H9 (cell line): ENCODE data around the gene TMEM108. TPM values are rescaled to one million over a fixed set of nuclear protein-coding genes. Genes with fewer than 3 reads are reported as not detected.

Experiments used
- DNase-seq: peaks from one replicate; pipeline ENCODE4 v3.0.0-alpha.2; 2017
- H2AFZ ChIP-seq: one replicate; pipeline ENCODE4 v1.6.1; 2013; ENCODE audit warnings: mild to moderate bottlenecking, low read length, control low read depth, moderate library complexity
- H2AK5ac ChIP-seq: 2 replicates; pipeline ENCODE4 v1.6.1; 2013; ENCODE audit warnings: low read length, control low read depth, mixed read lengths; ENCODE audit not compliant: insufficient read length
- H2BK120ac ChIP-seq: one replicate; pipeline ENCODE4 v1.6.1; 2013; ENCODE audit warnings: low read depth, mild to moderate bottlenecking, low read length, control low read depth, inconsistent platforms; ENCODE audit not compliant: poor library complexity, severe bottlenecking
- H2BK12ac ChIP-seq: 2 replicates; pipeline ENCODE4 v1.6.1; 2013; ENCODE audit warnings: low read length, control low read depth, mixed read lengths, low read depth; ENCODE audit not compliant: insufficient read length
- H2BK15ac ChIP-seq: 2 replicates; pipeline ENCODE4 v1.6.1; 2013; ENCODE audit warnings: low read depth, low read length, control low read depth
- H2BK20ac ChIP-seq: one replicate; pipeline ENCODE4 v1.6.1; 2013; ENCODE audit warnings: low read depth, mild to moderate bottlenecking, low read length, control low read depth, inconsistent platforms; ENCODE audit not compliant: poor library complexity, severe bottlenecking
- H2BK5ac ChIP-seq: 2 replicates; pipeline ENCODE4 v1.6.1; 2013; ENCODE audit warnings: low read length, control low read depth, mixed read lengths; ENCODE audit not compliant: insufficient read length
- H3K14ac ChIP-seq: 2 replicates; pipeline ENCODE4 v1.6.1; 2013; ENCODE audit warnings: low read length, control low read depth; ENCODE audit not compliant: insufficient read depth
- H3K18ac ChIP-seq: 2 replicates; pipeline ENCODE4 v1.6.1; 2013; ENCODE audit warnings: low read depth, mild to moderate bottlenecking, mixed read lengths, low read length, control low read depth; ENCODE audit not compliant: insufficient read length
- H3K23ac ChIP-seq: 2 replicates; pipeline ENCODE4 v1.6.1; 2013; ENCODE audit warnings: low read length, control low read depth, mixed read lengths, low read depth; ENCODE audit not compliant: insufficient read length
- H3K23me2 ChIP-seq: 2 replicates; pipeline ENCODE4 v1.6.1; 2013; ENCODE audit warnings: low read depth, mild to moderate bottlenecking, mixed read lengths, low read length, control low read depth; ENCODE audit not compliant: insufficient read length, poor library complexity, severe bottlenecking
- H3K27ac ChIP-seq: 2 replicates; pipeline ENCODE4 v1.5.1; 2013; ENCODE audit warnings: low read length, control low read depth, mixed read lengths, low read depth; ENCODE audit not compliant: insufficient read length
- H3K27me3 ChIP-seq: 2 replicates; pipeline ENCODE4 v1.6.1; 2013; ENCODE audit warnings: low read length, control low read depth, inconsistent platforms; ENCODE audit not compliant: insufficient read depth
- H3K4ac ChIP-seq: 2 replicates; pipeline ENCODE4 v1.6.1; 2013; ENCODE audit warnings: low read depth, mild to moderate bottlenecking, control low read depth, inconsistent platforms, low read length, moderate library complexity
- H3K4me1 ChIP-seq: 2 replicates; pipeline ENCODE4 v1.6.1; 2013; ENCODE audit warnings: low read length, control low read depth, inconsistent platforms; ENCODE audit not compliant: insufficient read depth
- H3K4me2 ChIP-seq: 2 replicates; pipeline ENCODE4 v1.6.1; 2013; ENCODE audit warnings: low read length, control low read depth, mixed read lengths; ENCODE audit not compliant: insufficient read length, insufficient read depth
- H3K56ac ChIP-seq: 2 replicates; pipeline ENCODE4 v1.6.1; 2013; ENCODE audit warnings: low read depth, mild to moderate bottlenecking, mixed read lengths, low read length, control low read depth; ENCODE audit not compliant: insufficient read length
- H3K79me1 ChIP-seq: 2 replicates; pipeline ENCODE4 v1.6.1; 2013; ENCODE audit warnings: low read depth, mild to moderate bottlenecking, moderate library complexity, low read length, control low read depth, inconsistent platforms; ENCODE audit not compliant: insufficient read depth, poor library complexity, severe bottlenecking
- H3K79me2 ChIP-seq: 2 replicates; pipeline ENCODE4 v1.6.1; 2013; ENCODE audit warnings: low read length, control low read depth, inconsistent platforms; ENCODE audit not compliant: insufficient read depth
- H3K9ac ChIP-seq: 2 replicates; pipeline ENCODE4 v1.6.1; 2013; ENCODE audit warnings: low read length, control low read depth, mixed read lengths; ENCODE audit not compliant: insufficient read length; ENCODE audit errors: extremely low read depth
- H3K9me3 ChIP-seq: one replicate; pipeline ENCODE4 v1.6.1; 2013; ENCODE audit warnings: low read depth, low read length, inconsistent platforms; ENCODE audit not compliant: control insufficient read depth
- H3T11ph ChIP-seq: one replicate; pipeline ENCODE4 v1.6.1; 2013; ENCODE audit warnings: mild to moderate bottlenecking, low read length, control low read depth, inconsistent platforms
- H4K20me1 ChIP-seq: one replicate; pipeline ENCODE4 v1.6.1; 2013; ENCODE audit not compliant: control insufficient read depth, insufficient read length, insufficient read depth
- H4K5ac ChIP-seq: 2 replicates; pipeline ENCODE4 v1.6.1; 2013; ENCODE audit warnings: low read depth, mild to moderate bottlenecking, mixed read lengths, low read length, control low read depth; ENCODE audit not compliant: insufficient read length
- H4K8ac ChIP-seq: replicated peaks from 2 replicates; pipeline ENCODE4 v1.6.1; 2013; ENCODE audit warnings: low read length, control low read depth, mixed read lengths, low read depth; ENCODE audit not compliant: insufficient read length
- H4K91ac ChIP-seq: 2 replicates; pipeline ENCODE4 v1.6.1; 2013; ENCODE audit warnings: low read depth, mild to moderate bottlenecking, moderate library complexity, mixed read lengths, low read length, control low read depth; ENCODE audit not compliant: insufficient read length
- H3K27ac Mint-ChIP-seq, 3 experiments: 2 replicates in 2 of 3; 3 replicates in 1 of 3; pipeline ENCODE4 v1.8.0; 2020 to 2021; ENCODE audit warnings: mixed read lengths in 3 of 3, mild to moderate bottlenecking in 1 of 3, moderate library complexity in 1 of 3
- H3K27me3 Mint-ChIP-seq: 2 replicates; pipeline ENCODE4 v1.8.0; 2021; ENCODE audit warnings: low read depth, mild to moderate bottlenecking, moderate library complexity, mixed read lengths
- H3K36me3 Mint-ChIP-seq, 3 experiments: 2 replicates in 2 of 3; 3 replicates in 1 of 3; pipeline ENCODE4 v1.8.0; 2020 to 2021; ENCODE audit warnings: low read depth in 3 of 3, mixed read lengths in 3 of 3; ENCODE audit not compliant: insufficient read depth in 1 of 3
- H3K4me1 Mint-ChIP-seq, 2 experiments: 2 replicates each; pipeline ENCODE4 v1.8.0; 2020; ENCODE audit warnings: mixed read lengths in 2 of 2
- H3K4me3 Mint-ChIP-seq, 2 experiments: 2 replicates in 1 of 2; 3 replicates in 1 of 2; pipeline ENCODE4 v1.8.0; 2020 to 2021; ENCODE audit warnings: mild to moderate bottlenecking in 2 of 2, mixed read lengths in 2 of 2, moderate library complexity in 1 of 2
- H3K9me3 Mint-ChIP-seq, 2 experiments: 2 replicates in 1 of 2; 3 replicates in 1 of 2; pipeline ENCODE4 v1.8.0; 2020; ENCODE audit warnings: mild to moderate bottlenecking in 2 of 2, mixed read lengths in 2 of 2, moderate library complexity in 1 of 2
- CTCF ChIP-seq: fragments of 200-600 bp; sonication (generic); conservative IDR thresholded peaks from 3 replicates; pipeline ENCODE4 v1.8.0; 2021; ENCODE audit warnings: antibody characterized with exemption, mild to moderate bottlenecking
- WGBS: extraction: QIAGEN DNeasy Blood & Tissue Kit; methylation state at CpG from one replicate; pipeline ENCODE4 v1.1.7; 2013; ENCODE audit warnings: missing lambda C conversion rate, low lambda C conversion rate, mixed read lengths; ENCODE audit not compliant: insufficient read length; ENCODE audit errors: extremely low coverage; 5-methylcytosine and 5-hydroxymethylcytosine counted together
- long read RNA-seq: library from polyadenylated mRNA; unstranded; transcript quantifications from one replicate; pipeline ENCODE4 v2.0.0, GENCODE V29; 2020
- total RNA-seq: library from RNA; stranded (reverse); gene quantifications from 2 replicates; pipeline ENCODE4 v1.2.1, GENCODE V29; 2021

Gene TMEM108
- 3.5 and 5.0 TPM in 2 replicates for total RNA-seq
- long read RNA-seq, partial matches to known transcripts: 0 of 9 reads
- long read RNA-seq, other reads (novel, unspliced or antisense): 2 of 9 reads

DNA sequence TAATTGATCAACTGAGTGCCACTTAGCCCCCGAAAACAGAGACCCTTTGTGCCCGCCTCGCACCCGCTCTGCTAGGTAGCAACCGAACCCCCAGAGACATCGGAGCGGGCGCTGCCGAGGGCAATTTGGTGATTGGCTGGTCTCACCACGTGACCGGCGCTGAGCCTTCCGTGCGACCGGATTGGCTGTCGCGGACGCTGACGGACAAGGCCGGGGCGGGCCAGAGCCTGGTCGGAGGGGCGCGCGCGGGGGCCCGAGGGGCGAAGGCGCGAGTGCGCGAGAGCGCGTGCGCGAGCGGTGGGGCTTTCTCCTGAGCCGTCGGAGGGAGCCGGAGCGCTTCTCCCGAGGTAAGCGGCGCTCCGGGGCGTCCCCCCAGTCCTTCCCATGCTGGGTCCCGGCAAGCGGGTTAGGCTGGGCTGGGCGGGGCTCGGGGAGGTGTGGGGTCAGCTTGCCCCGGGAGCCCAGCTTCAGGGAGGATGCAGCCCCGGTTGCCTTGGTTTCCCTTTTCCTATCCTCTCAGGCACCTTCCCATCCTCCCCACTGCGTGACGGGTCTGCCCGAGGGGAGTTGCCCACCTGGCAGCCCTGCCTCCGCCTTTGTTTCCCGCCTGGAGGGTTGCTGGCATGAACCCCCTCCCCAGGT, at the start of gene TMEM108:
TSS of gene TMEM108 (plus strand) at position 303 of the 642 bp plus-strand sequence.
- H3K79me2 ChIP-seq: no peaks in the 10 kb centered on the region
- H3K4me3 Mint-ChIP-seq: peak within 1 kb of the TSS; percentile 75 to 87
- H3K27me3 Mint-ChIP-seq: peaks cover 42% of the 10 kb centered on the region
- no peak within 1 kb of the TSS for H2BK5ac ChIP-seq
- no peak within 1 kb of the TSS for H2AK5ac ChIP-seq
- H4K5ac ChIP-seq: no peak within 1 kb of the TSS
- peak within 1 kb of the TSS; percentile 26 for H3K9ac ChIP-seq
- H4K8ac ChIP-seq: no peak within 1 kb of the TSS
- H3K27me3 ChIP-seq: peaks cover 6% of the 10 kb centered on the region; the same call in 1 of the 2 replicates
- H3K79me1 ChIP-seq: no peaks in the 10 kb centered on the region
- H2BK15ac ChIP-seq: no peak within 1 kb of the TSS
- H3K27ac ChIP-seq: no peak within 1 kb of the TSS
- WGBS: no CpG with 5 or more reads among the region's 57 CpGs
- no peaks in the 10 kb centered on the region for H4K20me1 ChIP-seq
- no peak within 1 kb of the TSS for H3K4ac ChIP-seq
- peak; percentile 97 for DNase-seq
- H3K27ac Mint-ChIP-seq: 0 out of 7 replicates have a peak within 1 kb of the TSS, but pooled peaks of 1 of the 3 experiments have one; percentile 39
- no peaks in the 10 kb centered on the region for H3K36me3 Mint-ChIP-seq
- H2BK12ac ChIP-seq: no peak within 1 kb of the TSS
- H2BK20ac ChIP-seq: no peak within 1 kb of the TSS
- no peak within 1 kb of the TSS for H3K56ac ChIP-seq
- no peak within 1 kb of the TSS for H3K14ac ChIP-seq
- H3K4me1 ChIP-seq: peaks cover 15% of the 10 kb centered on the region; the same call in 1 of the 2 replicates
- no peak for TF ChIP-seq CTCF
- no peak within 1 kb of the TSS for H4K91ac ChIP-seq
- peaks cover 14% of the 10 kb centered on the region for H3K23me2 ChIP-seq
- H3K9me3 ChIP-seq: no peaks in the 10 kb centered on the region
- no peak within 1 kb of the TSS for H3K23ac ChIP-seq
- peaks cover 40 to 45% of the 10 kb centered on the region in 2 experiments for H3K4me1 Mint-ChIP-seq
- peak within 1 kb of the TSS; percentile 68 for H3K4me2 ChIP-seq
- H3K18ac ChIP-seq: no peak within 1 kb of the TSS
- no peaks in the 10 kb centered on the region; a peak in 1 of 5 replicates for H3K9me3 Mint-ChIP-seq
- no peak within 1 kb of the TSS for H3T11ph ChIP-seq
- H2AFZ ChIP-seq: no peak within 1 kb of the TSS
- H2BK120ac ChIP-seq: no peak within 1 kb of the TSS
